ENCODE measurements around the gene RASAL2.

Gene RASAL2

GRCh38 chr1:178155481-178156255 lies 61.8 kb downstream of the RASAL2 start:
- Mint-ChIP-seq H3K9me3 (peaks cover 3% of the 10 kb centered on the region), H3K4me1 (ENCODE audit: low read depth) (no peaks in the 10 kb centered on the region), H3K4me3 (no peak overlapping the region), H3K27me3 (peaks cover 2% of the 10 kb centered on the region), H3K36me3 (ENCODE audit: low read depth) (no peaks in the 10 kb centered on the region), H3K27ac (no peak overlapping the region)

DNA sequence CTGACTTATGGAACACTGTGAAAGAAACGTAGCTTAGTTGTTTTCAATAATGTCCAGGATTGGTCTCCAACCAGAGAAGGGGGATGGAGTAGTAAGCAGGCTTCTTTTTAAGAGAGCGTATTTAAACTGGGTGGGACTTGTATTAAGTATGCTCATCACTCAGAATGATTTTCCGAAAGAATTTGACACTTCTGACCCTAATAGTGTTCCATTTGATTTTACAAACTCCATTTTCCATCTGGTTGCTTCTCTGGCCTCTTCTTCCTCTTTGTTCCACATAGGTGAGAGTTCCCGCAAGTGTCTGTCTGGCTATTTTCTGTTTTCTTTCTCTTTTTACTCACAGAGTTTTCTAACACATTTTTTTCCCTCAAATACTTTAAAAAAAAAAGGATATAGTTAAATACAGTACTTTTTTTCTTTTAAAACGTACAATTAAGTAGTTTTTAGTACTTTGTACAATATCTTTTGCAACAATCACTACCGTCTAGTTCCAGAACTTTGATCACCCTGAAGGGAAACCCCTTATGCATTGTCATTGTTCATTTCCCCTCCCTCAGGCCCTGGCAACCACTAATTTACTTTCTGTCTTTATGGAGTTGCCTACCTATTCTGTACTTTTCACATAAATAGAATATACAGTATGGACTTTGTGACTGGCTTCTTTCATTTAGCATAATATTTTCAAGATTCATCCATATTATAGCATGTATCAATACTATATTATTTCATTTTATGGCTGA lies 67.0 kb downstream of the RASAL2 start:
- Mint-ChIP-seq H3K4me3 (no peak overlapping the region), H3K27ac (no peak overlapping the region), H3K27me3 (peaks cover 2% of the 10 kb centered on the region), H3K36me3 (ENCODE audit: low read depth) (no peaks in the 10 kb centered on the region), H3K9me3 (peaks cover 3% of the 10 kb centered on the region), H3K4me1 (ENCODE audit: low read depth) (no peaks in the 10 kb centered on the region)

GRCh38 chr1:178161516-178161915 lies 67.6 kb downstream of the RASAL2 start:
- Mint-ChIP-seq H3K27ac (no peak overlapping the region), H3K9me3 (no peaks in the 10 kb centered on the region), H3K4me1 (ENCODE audit: low read depth) (no peaks in the 10 kb centered on the region), H3K4me3 (no peak overlapping the region), H3K27me3 (peaks cover 2% of the 10 kb centered on the region), H3K36me3 (ENCODE audit: low read depth) (no peaks in the 10 kb centered on the region)

DNA sequence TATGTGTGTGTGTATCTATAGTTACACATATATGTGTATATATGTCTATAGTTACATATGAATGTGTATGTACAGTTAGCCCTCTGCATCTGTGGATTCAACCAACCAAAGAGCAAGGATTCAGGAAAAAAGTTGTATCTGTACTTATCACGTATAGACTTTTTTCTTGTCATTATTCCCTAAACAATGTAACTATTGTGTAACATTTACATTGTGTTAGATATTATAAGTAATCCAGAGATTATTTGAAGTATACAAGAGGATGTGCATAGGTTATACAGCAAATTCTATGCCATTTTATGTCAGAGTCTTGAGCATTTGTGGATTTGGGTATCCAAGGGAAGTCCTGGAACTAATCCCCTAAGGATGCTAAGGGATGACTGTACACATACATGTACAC lies 71.3 kb downstream of the RASAL2 start:
- Mint-ChIP-seq H3K36me3 (ENCODE audit: low read depth) (no peaks in the 10 kb centered on the region), H3K4me3 (no peak overlapping the region), H3K9me3 (no peaks in the 10 kb centered on the region), H3K27me3 (no peaks in the 10 kb centered on the region), H3K4me1 (ENCODE audit: low read depth) (no peaks in the 10 kb centered on the region), H3K27ac (no peak overlapping the region)

DNA sequence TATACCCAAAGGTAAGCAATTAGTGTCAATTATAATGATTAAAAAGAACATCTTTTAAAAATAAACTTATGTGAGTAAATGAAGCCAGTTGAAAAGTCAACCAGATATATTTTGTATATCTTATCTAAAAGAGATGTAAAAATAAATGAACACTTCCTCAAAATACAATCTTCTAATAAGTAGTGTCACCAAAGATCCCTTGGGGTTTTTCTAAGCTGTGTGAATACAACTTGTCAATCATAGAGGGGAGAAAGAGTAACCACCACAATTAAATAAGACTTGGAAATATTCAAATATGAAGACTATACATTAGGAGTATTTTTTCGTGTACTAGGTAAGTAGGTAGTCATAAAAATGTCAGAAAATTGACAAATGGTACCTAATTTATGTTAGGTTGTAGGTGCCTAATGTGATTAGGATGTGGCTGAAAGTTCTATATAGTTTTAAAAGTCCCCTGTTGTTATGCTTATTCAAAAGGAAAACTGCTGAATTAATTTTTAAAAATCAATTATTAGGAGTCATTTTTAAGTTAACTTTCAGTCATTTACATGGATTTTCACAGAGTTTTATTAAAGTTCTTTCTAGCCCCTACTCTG lies 72.6 kb downstream of the RASAL2 start:
- no peaks in the 10 kb centered on the region for H3K4me1 Mint-ChIP-seq (ENCODE audit: low read depth)
- H3K27me3 Mint-ChIP-seq: no peaks in the 10 kb centered on the region
- no peak overlapping the region for H3K27ac Mint-ChIP-seq
- no peaks in the 10 kb centered on the region for H3K36me3 Mint-ChIP-seq (ENCODE audit: low read depth)
- H3K4me3 Mint-ChIP-seq: no peak overlapping the region
- H3K9me3 Mint-ChIP-seq: no peaks in the 10 kb centered on the region

DNA sequence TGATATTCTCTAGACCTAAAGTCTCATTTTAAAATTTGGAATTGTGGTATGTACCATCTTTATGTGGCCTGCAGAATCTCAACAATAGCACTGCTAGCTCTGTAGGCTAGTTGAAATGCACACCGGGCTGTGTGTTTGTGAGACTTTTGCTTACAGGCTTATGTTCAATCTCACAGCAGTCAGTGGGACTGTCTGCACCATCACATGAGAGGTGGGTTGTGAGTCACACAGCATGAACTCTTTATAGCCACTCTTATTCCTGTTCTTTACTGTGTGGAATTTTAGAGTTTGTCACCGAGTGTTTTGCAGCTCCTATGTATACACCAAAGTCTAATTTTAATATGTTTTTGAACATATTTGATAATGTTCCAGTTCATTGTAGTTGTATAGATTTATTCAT lies 74.6 kb downstream of the RASAL2 start:
- no peak overlapping the region for H3K27ac Mint-ChIP-seq
- H3K27me3 Mint-ChIP-seq: no peaks in the 10 kb centered on the region
- no peaks in the 10 kb centered on the region for H3K9me3 Mint-ChIP-seq
- no peak overlapping the region for H3K4me3 Mint-ChIP-seq
- H3K4me1 Mint-ChIP-seq (ENCODE audit: low read depth): no peaks in the 10 kb centered on the region
- H3K36me3 Mint-ChIP-seq (ENCODE audit: low read depth): no peaks in the 10 kb centered on the region

GRCh38 chr1:178169649-178170048 lies 75.7 kb downstream of the RASAL2 start:
- Mint-ChIP-seq H3K36me3 (ENCODE audit: low read depth) (no peaks in the 10 kb centered on the region), H3K9me3 (no peaks in the 10 kb centered on the region), H3K4me3 (no peak overlapping the region), H3K27me3 (no peaks in the 10 kb centered on the region), H3K27ac (no peak overlapping the region), H3K4me1 (ENCODE audit: low read depth) (no peaks in the 10 kb centered on the region)

- Mint-ChIP-seq H3K4me3 (no peak overlapping the region), H3K4me1 (ENCODE audit: low read depth) (no peaks in the 10 kb centered on the region), H3K27ac (no peak overlapping the region), H3K9me3 (no peaks in the 10 kb centered on the region), H3K36me3 (ENCODE audit: low read depth) (no peaks in the 10 kb centered on the region), H3K27me3 (no peaks in the 10 kb centered on the region)
Observed at GRCh38 chr1:178172939-178173338, 79.0 kb downstream of the RASAL2 start.

- H3K4me1 Mint-ChIP-seq (ENCODE audit: low read depth): no peaks in the 10 kb centered on the region
- no peaks in the 10 kb centered on the region for H3K36me3 Mint-ChIP-seq (ENCODE audit: low read depth)
- no peaks in the 10 kb centered on the region for H3K27me3 Mint-ChIP-seq
- no peak overlapping the region for H3K4me3 Mint-ChIP-seq
- no peaks in the 10 kb centered on the region for H3K9me3 Mint-ChIP-seq
- no peak overlapping the region for H3K27ac Mint-ChIP-seq
Observed at GRCh38 chr1:178174539-178174938, 80.6 kb downstream of the RASAL2 start.

GRCh38 chr1:178180405-178180804 lies 86.5 kb downstream of the RASAL2 start:
- Mint-ChIP-seq H3K27ac (no peak overlapping the region), H3K9me3 (no peaks in the 10 kb centered on the region), H3K4me3 (no peak overlapping the region), H3K36me3 (ENCODE audit: low read depth) (no peaks in the 10 kb centered on the region), H3K27me3 (no peaks in the 10 kb centered on the region), H3K4me1 (ENCODE audit: low read depth) (no peaks in the 10 kb centered on the region)

- peaks cover 5% of the 10 kb centered on the region for H3K27me3 Mint-ChIP-seq
- H3K4me3 Mint-ChIP-seq: no peak overlapping the region
- H3K4me1 Mint-ChIP-seq (ENCODE audit: low read depth): no peaks in the 10 kb centered on the region
- H3K9me3 Mint-ChIP-seq: peaks cover 4% of the 10 kb centered on the region
- H3K36me3 Mint-ChIP-seq (ENCODE audit: low read depth): no peaks in the 10 kb centered on the region
- no peak overlapping the region for H3K27ac Mint-ChIP-seq
Observed at GRCh38 chr1:178183796-178184195, 89.9 kb downstream of the RASAL2 start.

DNA sequence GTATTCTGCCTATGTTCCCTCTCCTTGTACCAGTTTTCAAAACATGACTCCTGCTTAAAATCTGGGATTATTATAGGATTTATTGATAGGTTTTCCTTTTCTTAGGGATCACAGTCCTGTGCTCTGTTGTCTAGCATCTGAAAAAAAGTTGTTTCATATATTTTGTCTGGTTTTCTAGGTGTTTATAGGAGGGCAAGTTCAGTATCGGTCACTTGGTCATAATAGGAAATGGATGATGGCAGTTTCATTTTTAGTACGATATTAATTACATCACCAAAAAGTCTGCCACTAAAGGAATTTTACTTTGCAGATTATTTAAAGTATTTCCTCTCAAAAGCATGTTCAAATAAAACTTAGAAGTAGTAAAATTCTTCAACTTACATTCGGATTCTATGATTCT lies 94.4 kb downstream of the RASAL2 start:
- Mint-ChIP-seq H3K9me3 (peaks cover 4% of the 10 kb centered on the region), H3K27ac (no peak overlapping the region), H3K4me1 (ENCODE audit: low read depth) (no peaks in the 10 kb centered on the region), H3K4me3 (no peak overlapping the region), H3K36me3 (ENCODE audit: low read depth) (no peaks in the 10 kb centered on the region), H3K27me3 (peaks cover 5% of the 10 kb centered on the region)

DNA sequence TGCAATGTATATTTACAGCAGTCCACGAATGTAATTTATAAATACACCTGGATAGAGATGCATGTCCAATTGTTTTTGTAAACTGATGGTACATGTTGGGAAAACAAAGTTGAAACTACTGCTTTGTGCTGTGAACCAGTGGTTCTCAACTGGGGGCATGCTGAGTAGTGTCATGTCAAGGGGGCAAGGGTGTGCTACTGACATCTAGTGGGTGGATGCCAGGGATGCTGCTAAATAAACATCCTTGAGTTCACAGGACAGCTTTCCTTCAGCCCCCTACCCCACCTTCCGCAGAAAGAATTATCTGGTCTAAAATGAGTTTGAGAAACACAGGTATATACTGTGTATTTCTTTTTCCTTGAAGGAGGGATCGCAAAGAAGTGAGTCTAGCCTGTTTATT lies 95.9 kb downstream of the RASAL2 start:
- Mint-ChIP-seq H3K27ac (no peak overlapping the region), H3K27me3 (peaks cover 5% of the 10 kb centered on the region), H3K36me3 (ENCODE audit: low read depth) (no peaks in the 10 kb centered on the region), H3K4me3 (no peak overlapping the region), H3K9me3 (peaks cover 4% of the 10 kb centered on the region), H3K4me1 (ENCODE audit: low read depth) (no peaks in the 10 kb centered on the region)

GRCh38 chr1:178190881-178191280 lies 97.0 kb downstream of the RASAL2 start:
- H3K4me3 Mint-ChIP-seq: no peak overlapping the region
- peaks cover 4% of the 10 kb centered on the region for H3K9me3 Mint-ChIP-seq
- no peaks in the 10 kb centered on the region for H3K4me1 Mint-ChIP-seq (ENCODE audit: low read depth)
- peaks cover 5% of the 10 kb centered on the region for H3K27me3 Mint-ChIP-seq
- no peaks in the 10 kb centered on the region for H3K36me3 Mint-ChIP-seq (ENCODE audit: low read depth)
- no peak overlapping the region for H3K27ac Mint-ChIP-seq

GRCh38 chr1:178192686-178193085 lies 98.8 kb downstream of the RASAL2 start:
- Mint-ChIP-seq H3K4me3 (no peak overlapping the region), H3K36me3 (ENCODE audit: low read depth) (no peaks in the 10 kb centered on the region), H3K9me3 (no peaks in the 10 kb centered on the region), H3K27me3 (no peaks in the 10 kb centered on the region), H3K27ac (no peak overlapping the region), H3K4me1 (ENCODE audit: low read depth) (no peaks in the 10 kb centered on the region)

All from stimulated activated naive CD8-positive, alpha-beta T cell treated with anti-CD3 and anti-CD28 coated beads, Interleukin-15, Interleukin-2, amounts not matched to agents 100 ng/mL and 50 ng/mL, for 24 hours (primary cell).